Activated naive CD4-positive, alpha-beta T cell treated with anti-CD3 and anti-CD28 coated beads, Interleukin-2, amount 50 U/mL, for 16 hours (primary cell): Measurements from ENCODE around the gene CTNNA3.

Source experiments
- DNase-seq: peaks from one replicate; pipeline ENCODE4 v3.0.0-alpha.2; 2020

CTNNA3 gene

DNA sequence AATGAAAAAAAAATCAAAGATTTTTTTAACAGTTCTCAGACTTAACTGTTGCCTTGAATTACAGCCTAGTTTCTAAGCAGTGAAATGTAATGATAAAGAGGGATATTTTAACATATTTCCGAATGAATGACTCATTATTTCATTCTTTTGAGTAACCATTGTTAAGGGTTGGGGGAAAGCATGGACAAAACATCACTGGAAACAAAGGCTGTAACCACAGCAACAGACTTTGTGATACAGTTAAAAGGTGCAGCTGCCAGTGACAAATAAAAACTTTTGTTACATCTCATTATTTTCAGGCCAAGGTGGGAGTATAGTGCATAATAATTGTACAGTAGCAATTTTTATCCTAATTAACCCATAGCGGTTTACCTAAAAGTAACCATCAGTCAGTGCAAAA is 597.5 kb downstream of the CTNNA3 start:
- DNase-seq: no peak

DNA sequence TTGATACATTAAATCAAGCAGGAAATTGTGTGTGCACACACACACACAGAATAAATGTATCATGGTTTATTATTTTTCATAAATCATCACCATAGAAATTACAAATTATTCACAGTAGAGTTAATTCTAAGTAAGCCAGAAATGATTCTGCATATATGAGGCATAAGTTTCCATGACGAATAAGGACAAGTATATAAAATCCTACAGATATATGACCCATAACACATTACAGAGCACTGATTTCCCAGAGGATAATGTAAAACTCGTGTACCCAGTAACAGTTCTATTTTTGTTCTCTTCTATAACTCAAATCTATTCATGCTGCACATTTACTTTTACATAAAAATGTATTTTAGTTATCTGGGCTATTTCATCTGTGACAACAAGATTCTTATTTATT is 600.5 kb downstream of the CTNNA3 start:
- DNase-seq: no peak

DNA sequence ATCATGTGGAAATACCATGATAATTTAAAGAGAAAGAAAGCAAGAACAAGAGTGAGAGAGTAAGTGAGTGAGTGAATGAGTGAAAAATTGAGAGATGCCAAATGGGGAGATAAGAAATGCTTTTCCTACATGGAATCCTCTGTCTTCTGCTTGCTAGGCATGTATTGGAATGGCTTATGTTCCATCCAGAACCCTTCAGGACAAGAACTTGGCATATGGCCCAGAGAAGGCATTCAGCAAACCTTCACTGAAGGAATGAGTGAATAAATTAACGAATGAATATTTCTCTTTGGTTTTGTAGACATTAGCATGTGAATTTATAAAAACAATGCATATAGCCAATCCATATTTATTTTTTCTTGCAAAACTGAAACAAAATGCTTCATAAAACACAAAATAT is 608.0 kb downstream of the CTNNA3 start:
- no peak for DNase-seq

DNA sequence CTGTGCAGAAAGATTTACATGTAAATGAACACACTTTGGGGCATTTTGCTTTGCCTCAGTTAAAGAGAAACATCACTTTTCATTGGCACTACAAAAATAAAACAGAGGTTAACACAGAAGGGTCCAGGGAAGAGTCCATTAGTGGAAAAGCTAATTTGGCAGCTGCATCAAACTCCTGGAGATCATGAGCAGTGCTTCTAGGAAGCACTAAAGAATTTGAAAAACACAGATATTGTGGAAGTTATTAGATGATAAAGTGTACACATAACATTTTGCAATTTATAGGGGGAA is 608.9 kb downstream of the CTNNA3 start:
- no peak for DNase-seq

DNA sequence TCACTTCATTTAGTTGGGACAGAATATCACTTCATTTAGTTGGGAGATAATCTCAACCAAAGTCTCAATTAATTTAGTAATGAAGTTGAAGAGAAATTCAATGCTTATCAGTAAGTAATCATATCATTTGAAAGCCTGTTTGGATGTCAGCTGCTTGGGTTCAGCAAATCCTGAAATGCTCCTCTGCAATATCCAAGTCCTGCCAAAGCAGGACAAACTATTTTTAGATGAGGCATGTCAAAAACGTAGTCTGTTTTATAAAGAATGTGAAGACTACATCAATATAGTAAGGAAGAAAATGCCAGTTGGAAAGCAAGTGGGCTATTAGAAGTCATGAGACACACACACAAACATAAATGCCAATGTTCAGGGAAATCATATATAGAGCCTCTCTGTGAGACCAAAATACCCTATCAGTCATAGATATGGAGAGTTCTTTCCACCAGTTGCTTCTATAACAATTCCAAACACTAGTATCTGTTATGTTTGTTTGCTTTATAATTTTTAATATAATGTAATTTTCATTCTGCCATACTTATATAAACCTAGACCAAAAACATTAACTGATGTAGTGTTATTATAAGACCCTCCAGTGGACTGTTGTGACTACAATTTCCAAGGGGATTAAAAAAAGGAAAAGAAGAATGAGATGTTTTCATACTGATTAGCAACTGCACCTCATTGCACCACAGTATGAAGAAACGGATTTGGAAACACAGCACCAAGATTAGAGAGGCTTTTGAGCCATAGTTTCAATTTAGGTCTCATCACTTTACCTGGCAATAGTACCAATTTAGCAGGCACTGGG is 609.5 kb downstream of the CTNNA3 start:
- no peak for DNase-seq

DNA sequence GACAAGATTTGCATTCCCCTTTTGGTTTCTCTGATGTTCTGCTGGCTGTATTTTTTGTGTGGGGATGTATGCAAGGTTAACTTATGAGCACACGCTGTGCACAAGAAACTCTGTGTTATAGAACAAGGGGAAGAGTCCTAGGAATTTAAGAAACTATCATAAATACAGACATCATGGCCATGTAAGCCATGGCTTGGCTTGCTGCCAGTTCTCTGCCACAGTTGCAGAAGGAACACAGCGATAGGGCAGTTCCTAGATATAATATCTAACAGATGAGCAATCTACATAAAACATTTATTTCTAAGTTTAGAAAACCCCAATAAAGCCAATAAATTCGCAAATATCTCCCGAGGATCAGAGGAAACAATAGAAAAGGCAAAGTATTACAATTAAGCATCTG is 616.9 kb downstream of the CTNNA3 start:
- no peak for DNase-seq

DNA sequence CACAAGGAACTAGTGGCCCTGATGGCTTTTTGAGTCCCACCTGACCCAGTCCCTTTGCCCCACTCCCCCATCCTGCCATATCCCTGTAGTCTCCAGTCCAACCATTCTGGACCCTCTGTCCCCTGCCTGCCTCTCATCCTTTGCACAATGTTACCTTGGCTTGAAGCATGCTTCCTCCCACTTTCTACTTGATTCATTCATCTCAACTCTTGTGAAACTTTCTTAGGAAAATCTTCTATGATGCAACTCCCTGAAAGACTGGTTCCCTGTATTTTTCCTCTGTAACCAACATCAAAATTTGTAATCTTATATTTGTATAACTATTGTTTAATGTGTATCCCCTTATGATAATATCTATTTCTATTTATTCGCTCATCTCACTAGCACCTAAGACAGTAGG is 618.6 kb downstream of the CTNNA3 start:
- no peak for DNase-seq

DNA sequence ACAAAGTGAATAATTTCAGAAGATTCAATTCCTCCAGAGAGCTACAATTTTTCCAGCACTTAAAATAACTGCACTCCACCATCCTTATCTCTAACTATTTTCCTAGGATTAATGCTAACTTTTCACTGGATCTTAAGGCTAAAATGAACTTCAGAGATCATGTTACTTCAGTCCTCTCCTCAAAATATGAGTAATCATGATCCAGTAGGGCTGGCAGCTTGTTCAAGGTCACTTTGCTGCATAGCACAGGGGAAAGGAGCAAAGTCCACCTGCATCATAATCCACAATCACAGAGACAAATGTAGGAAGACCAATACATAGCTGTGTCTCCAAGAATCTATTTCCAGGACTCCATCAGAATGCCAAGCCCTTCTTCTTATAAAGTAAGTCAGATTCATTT is 619.9 kb downstream of the CTNNA3 start:
- DNase-seq: no peak

DNA sequence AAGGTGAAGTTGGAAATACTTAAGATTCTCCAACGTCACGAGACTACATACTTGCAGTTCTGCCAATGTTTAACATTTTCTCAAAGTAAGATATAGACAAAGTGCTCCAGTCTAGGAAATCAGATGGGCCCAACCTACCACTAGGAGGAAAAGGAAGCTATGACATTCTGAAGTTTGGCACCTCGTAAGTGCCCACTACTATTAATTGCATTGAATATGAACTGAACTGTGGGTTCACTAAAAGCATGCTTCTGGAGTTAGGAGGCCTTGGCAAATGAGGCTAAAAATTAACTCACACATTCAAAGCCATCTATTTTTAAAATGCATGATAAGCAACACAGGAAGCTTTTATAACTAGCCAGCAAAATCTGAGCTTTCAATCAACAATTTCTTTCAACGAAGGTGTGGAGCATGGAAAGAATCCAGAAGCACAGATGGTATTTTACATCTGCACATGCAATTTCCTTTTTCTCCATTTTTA is 620.5 kb downstream of the CTNNA3 start:
- DNase-seq: no peak

DNA sequence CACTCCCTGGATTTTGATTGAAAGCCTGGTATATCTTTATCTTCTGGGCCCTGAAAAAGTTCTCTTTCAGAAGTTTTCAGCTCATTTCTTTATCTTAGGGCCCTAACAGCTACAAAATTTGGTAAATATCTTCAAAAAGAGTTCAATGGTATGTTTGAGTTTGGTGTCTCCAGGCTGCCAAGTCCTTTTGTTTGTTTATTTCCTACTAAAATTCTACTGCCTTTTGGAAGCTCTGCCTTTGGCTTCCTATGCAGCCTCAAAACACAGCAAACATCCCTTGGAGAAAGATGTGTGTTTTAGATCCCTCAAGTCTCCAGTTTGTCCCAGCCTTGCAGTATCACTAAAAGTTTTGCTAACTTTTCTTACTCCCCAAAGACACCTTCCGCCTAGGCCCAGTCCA is 623.3 kb downstream of the CTNNA3 start:
- DNase-seq: no peak

DNA sequence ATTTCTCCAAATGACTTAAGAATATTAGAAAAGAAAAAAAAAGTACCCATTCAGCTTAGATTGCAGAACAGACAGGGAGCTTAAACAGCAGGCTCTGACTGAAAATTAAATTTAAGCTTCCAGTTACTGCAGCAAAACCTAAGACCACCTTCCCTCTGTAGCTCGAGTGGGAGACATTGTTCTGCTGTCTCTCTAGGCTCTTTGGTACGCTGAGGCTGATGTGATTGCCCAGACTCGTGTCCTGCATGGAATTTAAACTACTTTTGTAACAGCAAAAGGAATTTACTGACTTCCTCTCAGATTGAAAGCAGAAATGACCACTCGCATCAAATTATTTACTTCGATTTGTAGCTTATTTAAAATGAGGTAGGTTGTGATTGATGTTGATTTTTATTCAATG is 645.6 kb downstream of the CTNNA3 start:
- DNase-seq: no peak

DNA sequence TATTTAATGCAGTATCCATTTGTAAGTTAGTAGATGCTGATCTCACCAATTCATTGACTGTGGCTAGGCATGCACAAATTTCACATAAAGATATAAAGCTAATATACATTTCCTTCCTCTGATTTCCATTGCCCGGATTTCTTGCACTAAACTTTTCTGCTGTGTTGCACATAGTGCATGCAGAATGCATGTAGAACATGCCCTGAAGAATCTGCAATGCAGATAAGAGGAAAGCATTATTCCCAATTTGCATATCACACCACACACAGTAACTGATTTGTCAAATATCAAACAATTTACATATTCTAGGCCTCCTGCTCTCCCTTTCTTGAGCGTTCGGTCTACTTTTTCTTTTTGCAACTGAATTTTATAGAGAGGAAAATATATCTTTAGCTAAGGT is 646.0 kb downstream of the CTNNA3 start:
- no peak for DNase-seq

DNA sequence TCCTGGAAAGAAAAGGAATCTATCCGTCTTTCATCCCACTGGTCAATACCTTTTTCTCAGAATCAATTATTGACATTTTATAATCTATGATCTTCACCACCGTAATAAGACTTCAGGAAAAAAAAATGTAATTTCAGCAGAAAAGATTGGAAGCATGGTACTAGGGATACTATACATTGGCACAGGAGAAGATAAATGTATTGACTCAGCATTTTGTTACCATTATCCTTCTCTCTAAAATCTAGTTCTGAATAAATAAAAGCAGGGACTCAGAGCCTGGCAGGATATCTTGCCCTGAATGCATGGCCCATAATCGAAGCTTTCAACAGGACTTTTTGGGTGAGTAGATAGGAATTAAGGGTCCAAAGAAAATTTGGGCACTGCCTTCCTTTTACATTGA is 649.5 kb downstream of the CTNNA3 start:
- no peak for DNase-seq

DNA sequence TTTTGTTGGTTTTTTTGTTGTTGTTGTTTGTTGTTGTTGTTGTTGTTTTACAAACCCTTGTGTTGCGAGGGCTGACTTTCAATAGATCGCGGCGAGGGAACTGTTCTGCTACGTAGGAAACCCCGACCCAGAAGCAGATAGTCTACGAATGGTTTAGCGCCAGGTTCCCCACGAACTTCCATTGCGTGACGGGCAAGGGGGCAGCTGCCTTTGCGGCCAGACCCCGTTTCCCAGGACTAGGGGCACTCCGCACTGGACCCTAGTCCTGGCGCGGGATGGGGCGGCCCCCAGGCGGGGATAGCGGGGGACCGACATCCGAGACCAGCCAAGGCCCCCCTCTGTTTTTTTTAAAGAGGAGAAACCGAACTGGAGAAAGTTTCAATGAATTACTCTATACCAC is 650.6 kb downstream of the CTNNA3 start:
- DNase-seq: no peak

DNA sequence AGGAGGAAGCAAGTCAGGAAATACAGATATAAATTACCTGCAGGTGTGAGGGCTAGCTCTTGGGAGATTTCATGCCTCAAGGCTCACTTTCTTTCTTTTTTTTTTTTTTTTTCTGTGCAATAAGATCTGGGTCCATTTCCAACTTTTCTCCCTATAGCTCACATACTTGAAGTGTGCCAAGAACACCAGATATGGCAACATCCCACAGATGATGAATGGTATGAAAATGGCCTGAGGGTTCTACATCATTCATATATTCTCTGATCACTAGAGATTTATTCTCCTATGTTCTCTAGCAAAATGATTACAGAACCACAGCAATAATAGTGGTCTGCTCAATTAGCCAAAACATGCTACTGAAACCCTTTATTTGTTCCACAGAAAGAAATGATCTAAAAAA is 653.0 kb downstream of the CTNNA3 start:
- DNase-seq: no peak

DNA sequence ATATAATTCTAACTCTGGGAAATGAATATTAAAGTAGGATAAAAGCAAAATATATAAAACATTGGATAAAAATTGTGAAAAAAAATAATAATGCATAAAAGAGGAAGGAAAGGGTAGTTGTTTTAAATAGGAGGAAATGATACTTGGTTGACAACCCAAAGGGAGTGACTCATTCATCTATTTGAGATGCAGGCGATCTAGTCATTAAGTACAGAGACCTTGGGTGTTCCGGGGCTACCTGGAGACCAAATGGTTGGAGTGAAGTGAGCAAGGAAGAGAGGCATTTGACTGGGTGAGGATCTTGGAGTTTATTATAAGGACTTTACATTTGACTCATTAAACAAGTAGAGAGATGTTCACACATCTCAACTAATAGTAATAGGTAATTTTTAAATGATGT is 659.2 kb downstream of the CTNNA3 start:
- no peak for DNase-seq

DNA sequence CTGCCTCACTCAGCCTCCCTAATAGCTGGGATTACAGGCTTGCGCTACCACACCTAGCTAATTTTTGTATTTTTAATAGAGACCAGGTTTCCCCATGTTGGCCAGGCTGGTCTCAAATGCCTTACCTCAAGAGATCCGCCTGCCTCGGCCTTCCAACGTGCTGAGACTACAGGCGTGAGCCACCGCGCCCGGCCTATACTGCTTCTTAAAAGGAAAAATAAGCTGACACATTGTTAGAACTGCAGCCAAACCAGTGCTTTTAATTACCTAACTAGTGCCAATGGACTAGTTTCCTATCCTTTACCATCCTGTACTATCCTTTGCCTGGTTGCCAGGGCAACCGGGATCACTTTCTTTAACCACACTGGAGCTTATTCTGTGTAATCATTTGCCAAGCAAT is 662.1 kb downstream of the CTNNA3 start:
- DNase-seq: no peak

DNA sequence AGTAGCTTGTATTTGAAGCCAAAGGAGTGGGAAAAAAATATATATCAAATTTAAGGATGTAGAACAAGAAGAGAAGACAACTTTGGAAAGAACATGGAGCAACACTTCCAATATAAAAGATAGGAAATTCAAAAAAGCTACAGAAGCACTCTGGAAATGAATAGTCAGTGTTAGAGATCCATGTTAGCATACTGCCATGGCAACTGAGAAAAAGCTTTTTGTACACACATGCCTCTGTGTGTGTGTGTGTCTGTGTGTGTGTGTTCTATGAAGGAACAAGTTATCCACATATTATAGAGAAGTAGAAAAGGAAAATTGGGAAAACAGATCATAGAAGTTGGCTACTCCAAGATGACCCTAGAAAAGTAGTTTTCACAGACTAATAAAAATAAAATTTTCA is 673.9 kb downstream of the CTNNA3 start:
- DNase-seq: no peak

DNA sequence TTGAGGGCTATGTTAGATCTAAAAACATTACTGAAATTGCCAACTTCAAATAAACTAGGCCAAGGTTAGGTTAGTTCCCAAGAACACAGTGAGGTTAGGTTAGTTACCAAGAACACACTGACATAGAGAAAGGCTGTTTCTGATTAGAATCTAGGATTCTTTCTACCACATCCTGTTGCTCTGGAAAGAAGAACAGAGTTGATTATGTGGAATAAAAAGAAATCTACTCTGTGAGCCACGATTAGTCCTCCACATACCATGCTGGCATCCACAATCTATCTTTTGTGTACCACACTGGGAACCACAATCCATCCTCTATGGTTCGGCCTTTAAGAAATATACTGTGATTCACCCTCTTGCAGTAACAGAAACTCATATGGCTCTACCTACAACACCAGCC is 678.8 kb downstream of the CTNNA3 start:
- DNase-seq: no peak

DNA sequence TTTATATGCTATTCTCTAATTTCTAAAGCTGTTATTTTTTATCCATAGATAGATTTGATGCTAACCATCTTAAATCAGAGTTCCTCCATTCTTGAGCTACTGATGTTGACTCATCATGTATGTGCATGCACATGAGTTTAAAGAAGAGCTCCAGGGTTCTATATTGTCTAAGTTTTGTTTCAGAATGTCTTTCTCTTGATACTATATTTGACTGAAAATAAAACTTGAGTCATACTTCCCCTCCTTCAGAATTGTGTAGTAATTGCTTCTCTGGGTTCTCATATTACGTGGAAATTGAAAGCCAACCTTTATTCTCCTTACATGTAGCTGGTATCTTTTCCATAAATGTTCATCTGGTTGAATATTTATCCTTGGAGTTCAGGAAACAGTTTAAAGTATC is 680.8 kb downstream of the CTNNA3 start:
- no peak for DNase-seq

DNA sequence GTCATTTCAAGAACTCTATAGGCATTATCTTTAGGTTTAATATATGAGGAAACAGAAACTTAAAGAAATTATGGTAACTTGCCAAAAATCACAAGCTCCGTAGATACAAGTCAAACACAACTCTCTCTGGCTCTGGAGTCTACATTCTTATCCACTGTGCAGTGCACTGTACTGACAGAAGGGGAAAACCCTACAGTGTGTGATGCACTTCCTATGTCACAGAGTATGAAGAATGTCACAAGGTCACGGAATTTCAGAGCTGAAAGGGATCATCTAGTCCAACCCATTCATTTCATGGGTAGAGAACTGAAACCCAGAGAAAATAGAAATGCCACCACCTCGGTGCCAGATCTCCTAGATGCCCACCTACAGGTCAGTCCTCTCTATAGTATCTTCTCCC is 684.0 kb downstream of the CTNNA3 start:
- DNase-seq: no peak

DNA sequence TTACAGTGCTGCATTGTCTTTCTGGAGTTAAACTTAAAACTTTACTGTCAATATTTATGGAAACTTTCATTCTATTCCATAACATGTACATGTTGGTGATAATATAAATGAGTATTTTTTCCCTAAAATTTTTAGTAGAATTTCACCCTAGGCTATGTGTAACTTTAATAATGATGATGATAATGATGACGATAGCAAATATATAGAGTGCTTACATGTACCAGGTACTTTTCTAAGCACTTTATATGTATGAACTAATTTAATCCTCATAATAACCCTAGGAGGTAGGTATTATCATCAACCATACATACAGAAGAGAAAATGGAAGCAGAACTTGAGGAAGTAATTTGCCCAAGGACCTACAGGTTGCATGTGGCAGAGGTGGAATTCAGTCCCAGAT is 684.5 kb downstream of the CTNNA3 start:
- DNase-seq: no peak

DNA sequence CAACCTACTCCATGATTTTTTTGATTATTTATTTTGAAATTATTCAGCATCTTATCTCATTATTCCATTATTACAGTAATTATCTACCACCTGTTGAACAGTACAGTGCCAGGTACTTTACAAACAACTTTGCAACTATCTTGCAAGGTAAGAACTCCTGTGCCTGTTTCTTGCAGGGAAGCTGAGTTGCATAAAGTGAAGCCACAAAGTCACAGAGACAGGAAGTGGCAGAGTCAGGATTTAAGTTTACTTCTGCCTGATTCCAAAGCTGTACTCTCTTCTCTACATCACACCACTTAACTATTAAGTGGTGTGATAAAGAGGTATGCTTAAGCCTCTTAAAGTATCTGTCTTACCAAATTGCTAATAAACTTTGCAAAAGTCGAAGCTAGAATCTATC is 690.0 kb downstream of the CTNNA3 start:
- DNase-seq: no peak

DNA sequence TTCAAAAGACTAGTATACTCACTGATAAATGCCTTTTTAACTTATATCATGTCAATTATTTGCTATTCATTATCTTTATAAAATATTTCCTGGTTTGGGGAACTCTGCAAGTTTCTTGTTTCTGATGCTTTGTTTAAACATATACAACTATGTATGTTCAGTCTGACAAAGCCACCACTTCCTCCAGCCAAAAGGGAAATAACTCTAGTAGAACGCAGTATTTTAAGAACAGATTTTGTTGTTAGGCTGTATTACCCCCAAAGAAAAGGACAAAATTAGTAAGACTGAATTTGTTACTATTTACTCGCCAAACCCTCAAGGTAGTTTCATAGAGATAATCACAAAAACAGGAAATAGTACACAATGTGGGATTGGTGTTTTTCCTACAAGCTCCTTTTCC is 691.3 kb downstream of the CTNNA3 start:
- DNase-seq: no peak

DNA sequence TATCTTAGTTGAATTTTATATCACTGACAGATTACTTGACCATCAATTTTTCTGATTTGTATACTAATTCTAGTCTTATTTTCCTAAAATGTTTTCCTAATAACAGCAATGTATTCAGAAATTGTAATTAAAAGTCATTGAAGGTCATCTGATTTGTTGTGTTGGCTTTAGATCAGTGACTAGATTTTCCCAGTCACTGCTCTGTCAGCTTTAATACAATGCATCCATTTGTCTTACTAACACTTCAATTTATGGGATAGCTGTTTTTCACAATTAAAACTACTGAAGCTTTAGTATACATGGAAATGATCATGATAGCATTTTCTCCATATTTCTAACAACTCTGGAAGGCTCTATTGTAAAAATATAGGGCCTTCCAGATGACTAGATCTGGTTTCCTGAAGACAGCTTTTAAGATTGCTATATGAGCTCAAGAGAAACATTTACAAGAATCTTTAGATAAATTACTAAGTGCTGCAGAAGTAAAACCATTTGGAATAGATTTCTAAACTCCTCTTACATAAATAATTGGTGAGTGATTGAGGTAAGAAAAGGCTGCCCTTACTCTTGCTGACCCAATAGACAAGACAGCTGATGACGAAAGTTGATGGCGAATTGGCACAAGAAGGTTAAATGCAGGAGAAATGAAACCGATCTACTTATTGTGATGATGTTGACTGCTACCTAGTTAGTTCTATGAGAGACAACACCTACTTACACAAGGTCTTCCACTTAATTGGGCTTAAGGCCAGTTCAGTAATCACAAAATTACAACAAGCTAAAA is 696.0 kb downstream of the CTNNA3 start:
- DNase-seq: no peak
